HG03095 (cell line): ENCODE measurements around the gene SNX24.
"Not testable (repeated sequence)": the region's sequence is repeated elsewhere in the genome, so short reads cannot be mapped to it uniquely, and the experiment has no call there.

Source experiments
- ATAC-seq: cut with Tn5 transposase; IDR thresholded peaks from one replicate; pipeline ENCODE4 v1.9.1; 2021; ENCODE audit warnings: moderate library complexity; ENCODE audit not compliant: unreplicated experiment

The SNX24 gene, protein sequence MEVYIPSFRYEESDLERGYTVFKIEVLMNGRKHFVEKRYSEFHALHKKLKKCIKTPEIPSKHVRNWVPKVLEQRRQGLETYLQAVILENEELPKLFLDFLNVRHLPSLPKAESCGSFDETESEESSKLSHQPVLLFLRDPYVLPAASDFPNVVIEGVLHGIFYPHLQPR

DNA sequence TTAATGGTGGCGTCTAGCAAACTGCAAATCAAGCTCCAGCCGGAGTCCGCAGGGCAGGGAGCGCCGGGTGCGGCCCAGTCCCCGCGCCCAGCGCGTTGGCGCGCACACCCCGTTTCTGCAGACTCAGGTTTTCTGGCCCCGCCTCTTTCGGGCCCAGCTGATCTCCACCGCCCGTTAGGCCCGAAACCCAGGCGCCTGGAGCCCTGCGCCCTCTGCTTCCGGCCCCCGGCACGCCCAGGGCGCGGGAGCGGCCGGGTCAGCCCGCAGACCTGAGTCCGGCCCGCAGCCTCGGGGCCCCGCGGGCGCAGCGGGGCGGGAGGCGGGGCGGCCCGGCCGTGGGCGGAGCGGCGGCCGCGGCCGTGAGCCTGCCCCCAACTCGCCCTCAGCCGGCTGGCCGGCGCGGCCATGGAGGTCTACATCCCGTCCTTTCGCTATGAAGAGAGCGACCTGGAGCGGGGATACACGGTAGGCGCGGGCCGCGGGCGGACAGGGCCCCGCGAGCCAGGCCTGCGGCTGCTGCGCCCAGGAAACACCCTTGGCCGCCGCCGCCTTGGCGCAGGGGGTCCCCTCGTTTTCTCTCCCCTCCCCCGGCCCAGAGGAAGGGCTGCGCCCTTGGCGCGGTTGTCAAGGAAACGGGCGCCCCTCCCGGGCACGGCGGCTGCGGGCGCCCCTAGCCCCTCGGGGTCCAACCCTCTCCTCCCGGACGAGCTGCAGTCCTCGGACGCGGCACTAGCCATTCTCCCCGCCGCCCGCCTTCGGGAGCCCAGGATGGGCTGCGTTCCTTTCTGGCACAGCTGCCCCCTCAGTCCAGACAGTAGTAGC is at the start of gene SNX24:
SNX24 (plus strand) TSS at position 385 of the 822 bp plus-strand sequence; CDS start at position 406, 21 bp downstream.
- ATAC-seq = peak; percentile 80

DNA sequence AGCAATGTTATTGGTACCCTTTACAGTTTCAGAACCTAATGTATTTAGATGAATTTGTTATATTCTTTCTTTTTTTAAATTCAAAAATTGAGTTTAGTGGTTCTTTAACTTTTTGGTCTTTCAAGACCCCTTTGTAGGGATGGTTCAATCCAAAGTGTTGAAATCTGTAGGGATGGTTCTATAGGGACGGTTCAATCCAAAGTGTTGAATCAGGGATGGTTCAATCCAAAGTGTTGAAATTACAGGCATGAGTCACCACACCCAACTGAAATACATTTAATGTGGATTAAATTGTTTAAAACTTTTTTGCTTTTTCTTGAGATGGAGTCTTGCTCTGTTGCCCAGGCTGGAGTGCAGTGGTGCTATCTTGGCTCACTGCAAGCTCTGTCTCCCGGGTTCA is 39.9 kb upstream of the SNX24 start:
- ATAC-seq = no peak

DNA sequence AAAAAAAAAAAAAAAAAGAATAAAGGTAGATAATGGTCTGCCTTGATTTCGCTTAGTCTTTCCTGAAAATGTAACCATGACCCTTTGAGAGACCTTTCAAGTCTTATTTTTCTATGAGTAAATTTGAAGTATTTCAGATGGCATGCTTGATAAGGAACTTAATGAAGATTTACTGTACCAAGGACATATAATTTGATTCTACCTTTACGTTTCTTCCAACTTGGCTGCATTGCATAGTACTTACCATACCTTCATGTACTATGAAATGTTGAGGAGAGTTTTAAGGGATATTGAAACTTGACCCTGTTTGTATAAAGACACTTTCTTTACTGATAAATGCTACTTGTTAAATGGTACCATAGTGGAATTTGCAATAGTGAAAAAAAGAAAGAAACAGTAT is 35.0 kb upstream of the SNX24 start:
- no peak for ATAC-seq

DNA sequence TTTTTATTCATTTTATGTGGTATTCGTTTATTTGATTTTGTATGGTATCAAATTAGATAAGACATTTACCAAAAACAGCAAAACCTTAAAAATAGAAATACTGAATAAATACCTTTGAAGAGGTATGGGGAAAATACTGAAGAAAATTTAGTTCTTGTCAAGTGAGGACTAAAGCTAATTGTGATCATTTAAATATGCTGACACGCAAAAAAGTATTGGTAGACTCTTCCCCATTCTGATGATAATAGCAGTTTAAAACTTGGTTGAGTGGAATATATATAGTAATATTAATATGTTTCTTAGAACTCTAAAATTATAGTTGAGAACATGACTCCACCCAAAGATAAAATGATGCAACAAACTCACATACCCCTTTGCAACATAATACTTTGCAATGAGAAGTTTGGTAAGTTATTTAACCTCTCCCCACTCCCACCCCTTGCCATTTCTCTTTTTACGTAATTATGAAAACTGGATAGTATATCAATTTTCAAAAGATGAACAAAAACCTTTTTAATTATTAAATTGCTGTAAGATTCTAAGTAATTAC is 30.1 kb upstream of the SNX24 start:
- ATAC-seq = no peak

DNA sequence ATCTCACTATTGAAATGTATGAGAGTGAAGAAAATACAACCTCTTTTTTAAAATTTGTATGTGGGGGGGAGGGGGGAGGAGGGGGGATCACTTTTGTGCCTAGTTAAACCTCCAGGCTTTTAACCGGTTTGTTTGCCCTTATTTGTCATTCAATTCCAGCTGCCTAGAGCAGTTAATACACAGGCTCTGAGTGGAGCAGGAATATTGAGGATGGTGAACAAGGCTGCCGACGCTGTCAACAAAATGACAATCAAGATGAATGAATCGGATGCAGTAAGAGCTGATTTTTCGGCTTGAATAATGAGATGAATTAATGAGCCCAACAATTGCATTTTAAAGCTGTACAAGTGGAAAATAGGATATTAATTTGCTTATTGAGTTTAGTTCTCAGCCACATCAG is 28.7 kb upstream of the SNX24 start:
- ATAC-seq = no peak

DNA sequence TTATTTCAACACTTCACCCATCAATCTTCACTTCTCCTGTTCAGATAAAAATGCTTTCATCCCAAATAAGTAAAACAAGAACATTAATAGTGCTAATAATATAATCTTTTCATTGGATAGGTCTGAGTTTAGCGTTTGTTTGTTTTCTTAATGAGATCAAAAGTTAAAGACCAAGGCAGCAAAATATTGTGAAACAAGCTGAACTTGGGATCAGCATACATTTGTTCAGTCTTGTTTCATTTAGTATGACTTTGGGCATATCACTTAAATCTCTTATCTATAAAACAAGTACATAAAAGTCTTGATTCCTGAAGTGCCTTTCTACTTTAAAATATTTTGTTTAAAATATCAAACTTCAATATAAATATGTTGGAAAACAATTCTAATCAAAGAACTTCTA is 13.4 kb upstream of the SNX24 start:
- no peak for ATAC-seq

DNA sequence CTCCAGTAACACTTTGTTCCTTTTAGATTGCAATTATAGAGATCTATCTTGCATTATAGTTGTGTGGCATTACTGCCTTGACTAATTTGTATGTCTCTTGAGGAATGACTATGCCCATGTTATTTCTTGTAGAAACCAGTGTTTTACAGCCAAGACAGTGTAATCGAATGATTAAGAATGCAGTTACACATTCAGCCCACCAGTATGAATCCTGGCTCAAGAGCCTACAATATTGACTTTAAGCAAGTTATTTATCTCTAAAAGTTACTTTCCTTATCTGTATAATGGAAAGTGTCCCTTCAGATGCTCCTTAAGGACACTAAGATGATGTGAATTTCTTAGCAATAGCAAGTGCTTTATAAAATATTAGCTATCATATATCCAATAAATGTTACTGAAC is 9.7 kb upstream of the SNX24 start:
- ATAC-seq = no peak

DNA sequence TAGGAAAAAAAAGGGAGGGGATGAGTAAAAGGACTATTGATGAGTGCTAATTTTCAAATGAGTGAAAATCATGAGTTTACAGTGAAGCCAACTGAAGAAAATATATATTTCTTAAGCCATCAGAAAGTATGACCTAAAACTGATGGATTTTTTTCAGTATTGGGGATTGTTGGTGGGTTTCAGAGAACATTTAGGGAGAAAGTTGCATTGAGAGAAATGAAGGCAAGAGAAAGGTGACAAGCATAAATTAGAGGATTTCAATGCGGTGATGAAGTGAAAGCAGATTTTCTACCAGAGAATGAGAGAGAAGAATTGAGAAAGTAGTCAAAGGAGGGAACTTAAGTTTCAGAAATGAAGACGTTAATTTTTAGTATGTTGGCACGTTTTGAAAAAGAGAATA is 8.5 kb upstream of the SNX24 start:
- no peak for ATAC-seq

DNA sequence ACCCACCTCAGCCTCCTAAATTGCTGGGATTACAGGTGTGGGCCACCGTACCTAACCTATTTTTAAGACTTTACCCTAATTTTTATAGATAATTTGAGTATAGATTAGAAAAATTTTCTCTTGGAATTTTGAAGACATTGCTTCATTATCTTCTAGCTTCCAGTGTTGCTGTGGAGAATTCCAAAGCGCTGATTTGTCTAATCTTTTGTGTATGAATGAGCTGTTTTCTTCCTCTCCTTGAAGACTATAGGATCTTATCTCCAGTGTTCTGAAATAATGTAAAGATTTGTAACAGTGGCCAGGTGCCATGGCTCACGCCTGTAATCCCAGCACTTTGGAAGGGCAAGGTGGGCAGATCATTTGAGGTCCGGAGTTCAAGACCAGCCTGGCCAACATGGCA is 5.7 kb upstream of the SNX24 start:
- ATAC-seq = no peak

DNA sequence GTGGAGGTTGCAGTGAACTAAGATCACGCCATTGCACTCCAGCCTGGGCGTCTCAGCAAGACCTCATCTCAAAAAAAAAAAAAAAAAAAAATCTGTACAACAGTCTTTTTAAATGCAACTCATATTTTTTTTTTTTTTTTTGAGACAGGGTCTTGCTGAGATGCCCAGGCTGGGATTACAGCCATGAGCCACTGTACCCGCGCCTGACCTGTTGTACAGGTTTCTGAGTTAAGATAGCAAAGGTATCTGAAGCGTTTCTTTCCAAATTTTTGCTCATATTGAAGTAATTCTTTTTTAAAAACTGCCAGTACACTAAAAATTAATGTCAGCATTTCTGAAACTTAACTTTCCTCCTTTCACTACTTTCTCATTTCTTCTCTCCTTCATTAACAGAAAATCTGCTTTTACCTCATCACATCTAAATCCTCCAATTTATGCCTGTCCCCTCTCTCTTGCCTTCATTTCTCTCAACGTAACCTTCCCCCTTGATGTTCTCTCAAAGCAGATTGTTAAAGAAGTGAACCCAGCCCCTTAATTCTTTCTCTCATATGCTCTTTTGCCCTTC is 3.3 kb upstream of the SNX24 start:
- ATAC-seq = no peak

DNA sequence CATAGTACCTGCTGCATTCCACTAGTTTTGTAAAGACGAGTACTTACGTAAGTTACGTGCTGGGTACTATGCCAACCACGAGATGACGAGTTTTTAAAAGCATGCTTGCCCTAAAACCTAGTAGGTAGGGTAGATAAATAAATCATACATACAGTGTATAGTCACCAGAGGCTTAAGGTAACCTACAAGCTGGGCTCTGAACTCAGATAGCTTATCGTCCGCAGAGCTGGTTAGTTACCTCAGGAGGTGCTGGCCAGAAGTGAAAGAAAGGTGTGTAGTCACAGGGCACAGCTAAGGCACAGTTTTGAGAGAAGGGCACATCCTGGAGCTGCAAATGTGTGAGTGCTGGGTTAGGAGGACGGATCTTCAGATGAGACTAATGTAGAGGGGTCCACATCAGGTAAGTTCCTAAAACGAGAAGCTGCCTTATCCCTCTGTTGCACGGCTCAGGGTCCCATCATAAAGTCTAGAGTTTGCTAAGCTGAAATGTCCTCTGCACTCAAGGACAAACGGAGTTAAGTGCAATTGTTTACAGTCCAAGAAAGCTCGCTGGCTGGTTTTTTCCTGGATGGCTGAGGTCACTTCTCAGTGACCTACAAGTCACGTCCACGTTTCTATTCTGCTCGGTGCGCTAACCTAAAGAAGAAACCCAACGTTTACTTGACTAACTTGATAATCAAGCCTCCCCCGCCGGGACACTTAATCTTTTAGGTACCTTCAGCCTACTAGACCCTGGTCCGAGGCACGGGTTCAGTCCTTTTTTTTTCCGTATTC is 1.1 kb upstream of the SNX24 start:
- no peak for ATAC-seq

DNA sequence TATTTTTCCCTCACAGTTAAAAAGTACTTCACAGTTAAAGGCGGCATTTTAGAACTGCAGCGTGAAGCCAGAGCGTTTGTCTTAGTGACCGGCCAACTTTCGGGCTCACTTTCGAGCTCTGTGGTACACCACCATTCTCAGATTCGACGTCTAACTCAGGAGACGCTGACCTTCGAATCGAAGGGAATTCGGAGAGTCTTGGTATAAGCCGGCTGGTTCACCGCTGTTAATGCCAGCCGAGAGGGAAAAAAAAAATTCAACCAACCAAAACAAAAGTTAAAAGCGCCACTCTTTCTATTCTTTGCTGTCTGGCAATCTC is 544 bp upstream of the SNX24 start:
- peak; percentile 46 for ATAC-seq

DNA sequence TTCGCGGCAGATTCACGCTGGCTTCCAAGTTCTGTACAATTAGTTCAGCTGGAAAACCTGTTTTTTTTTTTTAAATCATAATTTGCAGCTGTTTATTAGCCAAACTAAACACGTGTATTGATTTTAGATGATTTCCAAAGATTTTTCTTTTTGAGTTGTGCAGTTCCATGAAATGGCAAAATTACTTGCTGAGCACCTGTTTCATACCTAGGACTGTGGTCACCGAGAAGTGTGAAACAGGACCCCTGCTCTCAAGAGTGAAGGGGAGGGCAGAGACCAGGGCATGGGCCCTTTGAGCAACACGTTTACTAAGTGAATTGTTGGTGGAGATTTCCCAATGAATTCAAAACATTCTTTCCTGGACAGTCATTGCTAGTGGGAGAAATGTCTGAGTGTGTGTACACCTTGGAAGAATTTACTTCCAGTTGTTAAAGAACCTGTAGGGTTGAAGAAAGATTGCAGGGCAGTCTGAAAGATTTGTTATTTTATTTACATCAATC is 688 bp downstream of the SNX24 start:
- ATAC-seq = no peak

DNA sequence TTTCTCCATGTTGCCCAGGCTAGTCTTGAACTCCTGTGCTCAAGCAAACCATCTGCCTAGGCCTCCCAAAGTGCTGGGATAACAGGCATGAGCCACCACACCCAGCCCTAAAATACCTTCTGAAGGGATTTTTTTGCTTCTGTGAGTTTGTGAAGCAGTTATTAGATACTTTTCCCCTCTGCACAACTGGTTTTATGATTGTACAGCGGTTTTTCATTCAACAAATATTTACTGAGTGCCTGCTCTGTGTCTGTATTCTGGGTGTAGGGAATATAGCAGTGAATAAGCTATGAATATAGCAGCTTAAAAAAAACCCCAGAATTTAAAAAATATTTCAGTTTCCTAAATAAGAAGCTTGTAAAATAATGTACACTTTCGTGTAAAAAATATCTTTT is 2.3 kb downstream of the SNX24 start:
- no peak for ATAC-seq

DNA sequence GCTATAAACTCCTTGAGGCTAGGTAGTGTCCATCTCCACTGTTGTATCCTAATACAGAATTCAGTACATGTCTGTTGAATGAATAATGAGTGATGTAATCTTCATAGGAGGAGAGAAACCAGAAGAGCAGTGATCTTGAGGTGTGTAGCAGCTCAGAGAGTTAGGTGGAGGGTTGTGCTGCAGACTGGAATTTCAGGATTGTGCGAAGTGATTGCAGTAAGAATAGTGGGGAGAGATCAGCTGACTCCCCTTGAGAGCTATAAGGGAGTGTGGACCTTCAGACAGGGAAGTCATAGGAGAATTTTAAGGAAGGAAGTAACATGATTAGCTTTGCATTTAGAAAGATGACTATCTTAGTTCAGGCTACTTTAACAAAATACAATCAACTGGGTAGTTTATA is 4.4 kb downstream of the SNX24 start:
- no peak for ATAC-seq

DNA sequence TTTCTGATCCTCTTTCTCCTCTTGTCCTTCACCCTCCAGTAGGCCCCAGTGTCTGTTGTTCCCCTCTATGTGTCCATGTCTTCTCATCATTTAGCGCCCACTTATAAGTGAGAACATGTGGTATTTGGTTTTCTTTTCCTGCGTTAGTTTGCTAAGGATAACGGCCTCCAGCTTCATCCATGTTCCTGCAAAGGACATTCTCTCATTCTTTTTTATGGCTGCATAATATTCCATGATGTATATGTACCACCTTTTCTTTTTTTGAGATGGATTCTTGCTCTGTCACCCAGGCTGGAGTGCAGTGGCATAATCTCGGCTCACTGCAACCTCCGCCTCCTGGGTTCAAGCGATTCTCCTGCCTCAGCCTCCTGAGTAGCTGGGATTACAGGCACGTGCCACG is 12.1 kb downstream of the SNX24 start:
- ATAC-seq = not testable (repeated sequence)

DNA sequence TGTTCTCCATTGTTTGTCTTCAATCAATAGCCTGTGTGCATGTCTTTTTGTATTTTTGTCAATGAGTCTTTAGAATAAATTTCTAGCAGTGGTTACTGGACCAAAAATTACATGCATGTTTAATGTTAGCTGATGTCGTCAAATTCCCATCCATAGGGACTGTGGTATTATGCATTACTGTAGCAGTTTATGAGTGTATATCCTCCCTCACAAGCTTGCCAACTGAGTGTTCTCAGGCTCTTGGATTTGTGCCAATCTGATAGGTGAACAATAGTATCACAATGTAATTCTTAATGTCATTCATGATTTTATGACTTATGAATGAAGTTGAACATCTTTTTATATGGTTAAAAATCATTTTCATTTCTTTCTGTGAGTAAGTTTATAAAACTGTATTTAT is 13.0 kb downstream of the SNX24 start:
- ATAC-seq = no peak

DNA sequence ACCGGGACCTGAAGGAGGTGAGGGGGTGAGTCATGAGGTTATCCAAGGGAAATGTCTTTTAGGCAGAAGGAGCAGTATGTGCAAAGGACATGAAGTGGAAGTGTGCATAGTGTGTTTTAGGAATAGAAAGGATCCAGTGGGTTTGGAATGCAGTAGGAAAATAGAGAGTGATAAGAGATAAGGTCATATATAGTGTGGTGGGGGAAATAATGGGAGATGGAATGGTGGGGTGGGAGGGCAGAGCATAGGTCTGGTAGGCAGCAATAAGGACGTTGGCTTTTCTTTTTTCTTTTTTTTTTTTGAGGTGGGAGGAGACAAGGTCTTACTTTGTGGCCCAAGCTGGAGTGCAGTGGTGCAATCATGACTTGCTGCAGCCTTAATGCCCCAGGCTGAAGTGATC is 17.8 kb downstream of the SNX24 start:
- no peak for ATAC-seq

DNA sequence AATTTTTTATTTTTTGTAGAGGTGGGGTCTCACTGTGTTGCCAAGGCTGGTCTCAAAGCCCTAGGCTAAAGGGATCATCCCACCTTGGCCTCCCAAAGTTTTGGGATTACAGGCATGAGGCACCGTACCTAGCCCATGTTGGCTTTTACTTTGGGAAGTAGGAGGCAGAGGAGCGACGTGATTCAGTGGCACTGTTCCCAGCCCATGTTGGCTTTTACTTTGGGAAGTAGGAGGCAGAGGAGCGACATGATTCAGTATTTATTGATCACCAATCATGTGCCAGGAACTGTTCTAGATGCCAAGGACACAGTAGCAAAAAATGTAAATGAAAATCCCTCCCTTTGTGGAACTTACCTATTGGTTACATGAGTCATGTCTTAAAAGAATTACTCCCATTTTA is 18.3 kb downstream of the SNX24 start:
- ATAC-seq = no peak

DNA sequence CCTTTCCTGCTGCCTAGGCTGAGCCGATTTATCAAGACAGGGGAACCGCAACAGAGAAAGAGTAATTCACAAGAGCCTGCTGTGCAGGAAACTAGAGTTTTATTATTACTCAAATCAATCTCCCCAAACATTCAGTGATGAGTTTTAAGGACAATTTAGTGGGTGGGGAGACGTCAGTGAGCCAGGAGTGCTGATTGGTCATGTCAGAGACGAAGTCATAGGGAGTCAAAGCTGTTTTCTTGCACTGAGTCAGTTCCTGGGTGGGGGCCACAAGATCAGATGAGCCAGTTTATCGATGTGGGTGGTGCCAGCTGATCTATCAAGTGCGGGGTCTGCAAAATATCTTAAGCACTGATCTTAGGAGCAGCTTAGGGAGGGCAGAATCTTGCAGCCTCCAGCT is 19.0 kb downstream of the SNX24 start:
- no peak for ATAC-seq

DNA sequence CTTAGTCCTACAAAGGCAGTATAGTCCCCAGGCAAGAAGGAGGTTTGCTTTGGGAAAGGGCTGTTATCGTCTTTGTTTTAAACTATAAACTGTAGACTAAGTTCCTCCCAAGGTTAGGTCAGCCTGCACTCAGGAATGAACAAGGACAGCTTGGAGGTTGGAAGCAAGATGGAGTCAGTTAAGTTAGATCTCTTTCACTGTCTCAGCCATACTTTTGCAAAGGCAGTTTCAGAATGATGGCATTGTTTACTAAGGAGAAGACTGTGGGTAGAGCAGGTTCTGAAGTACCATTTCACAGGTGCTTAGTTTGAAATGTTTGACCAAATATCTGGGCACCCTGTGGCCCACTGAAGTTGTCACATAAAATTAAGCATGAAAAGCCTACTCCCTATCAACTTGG is 19.4 kb downstream of the SNX24 start:
- ATAC-seq = no peak
